Endothelial cell of umbilical vein (primary cell): ENCODE data around the gene INHBC. TPM values are rescaled to one million over a fixed set of nuclear protein-coding genes. Genes with fewer than 3 reads are reported as not detected.

Experiments used
- BruUV-seq: library from RNA; stranded (reverse); fragments of 400-500 nt; replicated peaks from 2 replicates; lab custom pipeline; 2021; lab: Mats Ljungman, UMichigan
- CTCF ChIA-PET: fragments of 300-600, 350-600 bp; sonication (Branson Sonifier 250); formaldehyde crosslinking; loops from one replicate; lab custom pipeline; 2021; ENCODE audit warnings: antibody characterized with exemption, inconsistent platforms; lab: Charles Lee
- POLR2A ChIA-PET: fragments of 300-600, 350-600 bp; sonication (Branson Sonifier 250); formaldehyde crosslinking; loops from one replicate; lab custom pipeline; 2021; ENCODE audit warnings: antibody characterized with exemption, inconsistent platforms; lab: Charles Lee
- DNase-seq: peaks from one replicate; pipeline ENCODE4 v3.0.0-alpha.2; 2011; ENCODE audit warnings: low read depth, low spot score
- FAIRE-seq: peaks from 2 replicates; lab custom pipeline; 2011; peaks lifted over from hg19 to GRCh38; lab: Jason Lieb, UNC
- H2AFZ ChIP-seq: 2 replicates; pipeline ENCODE4 v1.6.0; 2012; ENCODE audit warnings: low read depth, low read length, control low read depth, inconsistent platforms
- H3K27ac ChIP-seq: 2 replicates; pipeline ENCODE4 v1.5.1; 2011; ENCODE audit warnings: low read depth, mild to moderate bottlenecking, control low read depth, low read length, moderate library complexity; ENCODE audit not compliant: insufficient read depth
- H3K27me3 ChIP-seq, 2 experiments: 2 replicates each; pipeline versions ENCODE4 v1.6.0 to v1.6.1; 2011; ENCODE audit warnings: low read length in 2 of 2, mixed read lengths in 1 of 2; ENCODE audit not compliant: control insufficient read depth in 2 of 2, insufficient read depth in 2 of 2
- H3K36me3 ChIP-seq, 2 experiments: 2 replicates in 1 of 2; 3 replicates in 1 of 2; pipeline ENCODE4 v1.5.1; 2011; ENCODE audit warnings: low read length in 2 of 2, mild to moderate bottlenecking in 1 of 2, moderate library complexity in 1 of 2; ENCODE audit not compliant: control insufficient read depth in 2 of 2, insufficient read depth in 2 of 2; ENCODE audit errors: extremely low read depth in 1 of 2
- H3K4me1 ChIP-seq: 3 replicates; pipeline ENCODE4 v1.5.1; 2011; ENCODE audit warnings: mild to moderate bottlenecking, low read length; ENCODE audit not compliant: control insufficient read depth, insufficient read depth; ENCODE audit errors: extremely low read depth
- H3K4me2 ChIP-seq: 2 replicates; pipeline ENCODE4 v1.6.1; 2011; ENCODE audit warnings: low read length, control low read depth, mixed read lengths; ENCODE audit not compliant: insufficient read depth
- H3K4me3 ChIP-seq, 3 experiments: fragments of 200-600 bp in 1 of 3; sonication (generic), shearing (Covaris generic) in 1 of 3; replicated peaks in 1 of 3; 2 replicates each; pipeline ENCODE4 v1.5.1; 2011 to 2016; ENCODE audit warnings: control low read depth in 3 of 3, low read length in 3 of 3, mild to moderate bottlenecking in 2 of 3, inconsistent platforms in 1 of 3, low read depth in 1 of 3, moderate library complexity in 1 of 3; ENCODE audit not compliant: insufficient read depth in 1 of 3
- H3K79me2 ChIP-seq: 2 replicates; pipeline ENCODE4 v1.6.0; 2012; ENCODE audit warnings: low read length, inconsistent platforms; ENCODE audit not compliant: control insufficient read depth, insufficient read depth
- H3K9ac ChIP-seq: replicated peaks from 2 replicates; pipeline ENCODE3; 2011; ENCODE audit warnings: low read length, control low read depth; ENCODE audit not compliant: insufficient read depth; ENCODE audit errors: extremely low read depth
- H3K9me1 ChIP-seq: replicated peaks from 3 replicates; pipeline ENCODE4 v1.6.0; 2011; ENCODE audit warnings: mild to moderate bottlenecking, low read length; ENCODE audit not compliant: control insufficient read depth, insufficient read depth; ENCODE audit errors: extremely low read depth
- H3K9me3 ChIP-seq: replicated peaks from 2 replicates; pipeline ENCODE4 v1.5.1; 2012; ENCODE audit warnings: low read length, inconsistent platforms; ENCODE audit not compliant: control insufficient read depth, insufficient read depth
- H4K20me1 ChIP-seq: replicated peaks from 2 replicates; pipeline ENCODE3; 2011; ENCODE audit warnings: mild to moderate bottlenecking, low read length; ENCODE audit not compliant: control insufficient read depth, insufficient read depth; ENCODE audit errors: extremely low read depth
- CTCF ChIP-seq, 2 donors: IDR thresholded peaks; 1 replicate in 1 of 2; 2 replicates in 1 of 2; pipeline ENCODE4 v1.5.1; 2011; ENCODE audit warnings: low read length in 2 of 2, mild to moderate bottlenecking in 2 of 2, moderate library complexity in 2 of 2, control low read depth in 1 of 2, inconsistent platforms in 1 of 2, low read depth in 1 of 2; ENCODE audit not compliant: insufficient read depth in 1 of 2; ENCODE audit errors: extremely low read depth in 1 of 2
- EZH2 ChIP-seq: IDR thresholded peaks from 2 replicates; pipeline ENCODE4 v1.6.1; 2012; ENCODE audit warnings: borderline replicate concordance, low read depth, mild to moderate bottlenecking, moderate library complexity, low read length, inconsistent platforms; ENCODE audit not compliant: severe bottlenecking
- FOS ChIP-seq: IDR thresholded peaks from 2 replicates; pipeline ENCODE4 v1.6.1; 2011; ENCODE audit warnings: mild to moderate bottlenecking, low read length, moderate library complexity, borderline replicate concordance; ENCODE audit not compliant: insufficient read depth
- GATA2 ChIP-seq: IDR thresholded peaks from 2 replicates; pipeline ENCODE4 v1.7.0; 2011; ENCODE audit warnings: low read depth, mild to moderate bottlenecking, moderate library complexity, mixed read lengths, low read length; ENCODE audit not compliant: insufficient read length, insufficient read depth
- JUN ChIP-seq: IDR thresholded peaks from 2 replicates; pipeline ENCODE4 v1.6.1; 2011; ENCODE audit warnings: borderline replicate concordance, low read depth; ENCODE audit not compliant: insufficient read length, insufficient read depth
- MAX ChIP-seq: IDR thresholded peaks from 2 replicates; pipeline ENCODE4 v1.6.1; 2011; ENCODE audit not compliant: insufficient read depth, insufficient read length
- MYC ChIP-seq: IDR thresholded peaks from one replicate; pipeline ENCODE4 v1.6.1; 2011; ENCODE audit warnings: mild to moderate bottlenecking, low read depth, low read length
- POLR2A ChIP-seq: IDR thresholded peaks from 2 replicates; pipeline ENCODE4 v1.6.1; 2012; ENCODE audit warnings: low read depth, mild to moderate bottlenecking, control low read depth, low read length
- POLR2AphosphoS5 ChIP-seq: IDR thresholded peaks from 2 replicates; pipeline ENCODE4 v1.6.1; 2012; ENCODE audit warnings: low read depth, mild to moderate bottlenecking, control low read depth, low read length, moderate library complexity; ENCODE audit not compliant: insufficient read depth
- dilution Hi-C: fragments of 300-500 bp; cut with MboI; formaldehyde crosslinking; loops from one replicate; pipeline ENCODE4 v1.15.0; 2019; ENCODE audit warnings: low sequenced_read_pairs; ENCODE audit not compliant: extremely low pct_ligation_motif_present
- intact Hi-C: fragments of 100-400 bp; cut with micrococcal nuclease; formaldehyde crosslinking; loops from one replicate; pipeline ENCODE4 v1.10.0; 2022
- polyA plus RNA-seq, 4 experiments: library from polyadenylated mRNA; depleted of rRNA in 3 of 4; stranded (reverse) in 3 of 4; unstranded in 1 of 4; fragments of >200 nt; gene quantifications; 2 replicates each; pipeline versions ENCODE4 v1.2.1 to v1.2.3, GENCODE V29; 2011 to 2012; ENCODE audit warnings: missing spikeins in 1 of 4
- total RNA-seq: library from RNA; stranded (reverse); gene quantifications from 2 replicates; pipeline ENCODE4 v1.2.3, GENCODE V29; 2021

Gene INHBC
- total and polyA plus RNA-seq, 2 donors (not counting 3 experiments of a cell fraction or from before 2014, with no cell fraction given): not detected

- CTCF ChIA-PET: interaction anchor here (1.1 to 1.4 kb wide), 2 partner anchors 9 to 19 kb away, joined by 3 to 5 read pairs; partner anchors contain the start of gene GLI1
- peaks cover 12% of the 10 kb centered on the region for H3K4me1 ChIP-seq
Observed at GRCh38 chr12:57477710-57478681, 43.4 kb downstream of the INHBC start.

More at GRCh38 chr12:57477710-57478681, 43.4 kb downstream of the INHBC start:
- Histone ChIP-seq H3K27ac (no peak overlapping the region), H3K9ac (no peak overlapping the region), H3K36me3 (no peaks in the 10 kb centered on the region), H3K79me2 (no peaks in the 10 kb centered on the region), H3K9me3 (no peaks in the 10 kb centered on the region), H3K4me3 (no peak overlapping the region), H2AFZ (no peak overlapping the region), H3K27me3 (peaks cover 43 to 48% of the 10 kb centered on the region in 2 experiments), H3K4me2 (no peak overlapping the region), H4K20me1 (no peaks in the 10 kb centered on the region), H3K9me1 (no peaks in the 10 kb centered on the region)
- POLR2A ChIA-PET: no interaction called here
- no peak for DNase-seq
- dilution Hi-C loops: no loop called here
- no TSS peak for BruUV-seq
- intact Hi-C loops: no loop called here
- TF ChIP-seq POLR2AphosphoS5 (no peak), MAX (no peak), POLR2A (no peak), MYC (no peak), GATA2 (no peak), CTCF (IDR thresholded peaks at IDR 0.05; ENCODE audit: extremely low read depth in 1 of 2, insufficient read depth in 1 of 2, low read depth in 1 of 2, low read length in 2 of 2) (no peak), JUN (no peak), FOS (no peak), EZH2 (no peak)
- FAIRE-seq: no peak
